HUES6 (cell line): ENCODE data around the gene THOC1.
"Not testable (repeated sequence)": the region's sequence is repeated elsewhere in the genome, so short reads cannot be mapped to it uniquely, and the experiment has no call there.

Experiments used
- H3K27ac ChIP-seq: 2 replicates; pipeline ENCODE4 v1.7.0; 2013; ENCODE audit warnings: low read depth, mild to moderate bottlenecking, low read length, inconsistent platforms
- H3K27me3 ChIP-seq: 2 replicates; pipeline ENCODE4 v1.6.1; 2013; ENCODE audit warnings: low read length; ENCODE audit not compliant: control insufficient read depth, insufficient read depth
- H3K36me3 ChIP-seq: 2 replicates; pipeline ENCODE4 v1.6.1; 2013; ENCODE audit warnings: low read length; ENCODE audit not compliant: control insufficient read depth, insufficient read depth
- H3K4me1 ChIP-seq: 2 replicates; pipeline ENCODE4 v1.6.1; 2013; ENCODE audit warnings: low read length; ENCODE audit not compliant: control insufficient read depth, insufficient read depth
- H3K4me3 ChIP-seq: 2 replicates; pipeline ENCODE4 v1.5.1; 2013; ENCODE audit warnings: low read depth, low read length
- H3K9ac ChIP-seq: one replicate; pipeline ENCODE4 v1.6.1; 2013; ENCODE audit warnings: mild to moderate bottlenecking, low read length
- H3K9me3 ChIP-seq: 2 replicates; pipeline ENCODE4 v1.6.1; 2013; ENCODE audit warnings: low read depth, low read length; ENCODE audit not compliant: control insufficient read depth, insufficient read depth

THOC1 gene

GRCh38 chr18:303011-303410, 35.2 kb upstream of the THOC1 start:
- Histone ChIP-seq H3K9ac (no peak overlapping the region), H3K36me3 (no peaks in the 10 kb centered on the region), H3K9me3 (no peaks in the 10 kb centered on the region), H3K4me1 (peaks cover 21% of the 10 kb centered on the region), H3K27me3 (no peaks in the 10 kb centered on the region), H3K4me3 (no peak overlapping the region), H3K27ac (no peak overlapping the region)

- H3K9ac ChIP-seq: no peak overlapping the region
- no peaks in the 10 kb centered on the region for H3K9me3 ChIP-seq
- H3K4me1 ChIP-seq: peaks cover 21% of the 10 kb centered on the region
- H3K36me3 ChIP-seq: no peaks in the 10 kb centered on the region
- no peak overlapping the region for H3K27ac ChIP-seq
- no peaks in the 10 kb centered on the region for H3K27me3 ChIP-seq
- H3K4me3 ChIP-seq: no peak overlapping the region
Observed at GRCh38 chr18:302097-302496, 34.2 kb upstream of the THOC1 start.

GRCh38 chr18:297936-298335, 30.1 kb upstream of the THOC1 start:
- H3K9ac ChIP-seq: no peak overlapping the region
- no peaks in the 10 kb centered on the region for H3K27me3 ChIP-seq
- no peaks in the 10 kb centered on the region for H3K36me3 ChIP-seq
- H3K9me3 ChIP-seq: no peaks in the 10 kb centered on the region
- H3K4me3 ChIP-seq: no peak overlapping the region
- no peaks in the 10 kb centered on the region for H3K4me1 ChIP-seq
- H3K27ac ChIP-seq: no peak overlapping the region

GRCh38 chr18:295756-296490, 28.1 kb upstream of the THOC1 start:
- Histone ChIP-seq H3K36me3 (no peaks in the 10 kb centered on the region), H3K27me3 (no peaks in the 10 kb centered on the region), H3K4me1 (no peaks in the 10 kb centered on the region), H3K9me3 (no peaks in the 10 kb centered on the region), H3K9ac (no peak overlapping the region), H3K4me3 (no peak overlapping the region), H3K27ac (no peak overlapping the region)

- no peak overlapping the region for H3K9ac ChIP-seq
- no peaks in the 10 kb centered on the region for H3K4me1 ChIP-seq
- H3K36me3 ChIP-seq: no peaks in the 10 kb centered on the region
- no peaks in the 10 kb centered on the region for H3K9me3 ChIP-seq
- H3K27ac ChIP-seq: no peak overlapping the region
- no peaks in the 10 kb centered on the region for H3K27me3 ChIP-seq
- no peak overlapping the region for H3K4me3 ChIP-seq
Observed at GRCh38 chr18:294566-294965, 26.7 kb upstream of the THOC1 start.

GRCh38 chr18:293536-293935, 25.7 kb upstream of the THOC1 start:
- no peak overlapping the region for H3K27ac ChIP-seq
- H3K9ac ChIP-seq: no peak overlapping the region
- no peaks in the 10 kb centered on the region for H3K27me3 ChIP-seq
- H3K9me3 ChIP-seq: no peaks in the 10 kb centered on the region
- H3K4me1 ChIP-seq: no peaks in the 10 kb centered on the region
- H3K36me3 ChIP-seq: no peaks in the 10 kb centered on the region
- no peak overlapping the region for H3K4me3 ChIP-seq

GRCh38 chr18:292271-292670, 24.4 kb upstream of the THOC1 start:
- H3K27me3 ChIP-seq: no peaks in the 10 kb centered on the region
- H3K4me1 ChIP-seq: no peaks in the 10 kb centered on the region
- no peaks in the 10 kb centered on the region for H3K9me3 ChIP-seq
- no peak overlapping the region for H3K27ac ChIP-seq
- no peak overlapping the region for H3K9ac ChIP-seq
- H3K4me3 ChIP-seq: no peak overlapping the region
- no peaks in the 10 kb centered on the region for H3K36me3 ChIP-seq

GRCh38 chr18:289970-290369, 22.1 kb upstream of the THOC1 start:
- H3K9me3 ChIP-seq, H3K9ac ChIP-seq, H3K27ac ChIP-seq, H3K4me3 ChIP-seq, H3K36me3 ChIP-seq, H3K4me1 ChIP-seq, H3K27me3 ChIP-seq: not testable (repeated sequence)

- no peaks in the 10 kb centered on the region for H3K27me3 ChIP-seq
- no peak overlapping the region for H3K9ac ChIP-seq
- H3K27ac ChIP-seq: no peak overlapping the region
- no peaks in the 10 kb centered on the region for H3K36me3 ChIP-seq
- no peaks in the 10 kb centered on the region for H3K9me3 ChIP-seq
- H3K4me1 ChIP-seq: no peaks in the 10 kb centered on the region
- H3K4me3 ChIP-seq: no peak overlapping the region
Observed at GRCh38 chr18:289026-289425, 21.2 kb upstream of the THOC1 start.

- no peaks in the 10 kb centered on the region for H3K36me3 ChIP-seq
- no peak overlapping the region for H3K4me3 ChIP-seq
- no peaks in the 10 kb centered on the region for H3K9me3 ChIP-seq
- no peaks in the 10 kb centered on the region for H3K27me3 ChIP-seq
- no peak overlapping the region for H3K27ac ChIP-seq
- H3K4me1 ChIP-seq: no peaks in the 10 kb centered on the region
- no peak overlapping the region for H3K9ac ChIP-seq
Observed at GRCh38 chr18:286515-287310, 18.9 kb upstream of the THOC1 start.

- Histone ChIP-seq H3K4me1 (no peaks in the 10 kb centered on the region), H3K4me3 (no peak overlapping the region), H3K9me3 (no peaks in the 10 kb centered on the region), H3K36me3 (no peaks in the 10 kb centered on the region), H3K27ac (no peak overlapping the region), H3K9ac (no peak overlapping the region), H3K27me3 (no peaks in the 10 kb centered on the region)
Observed at GRCh38 chr18:285817-286216, 18.0 kb upstream of the THOC1 start.
